K562 (cell line): ENCODE results near the gene LRRIQ4. TPM values are rescaled to one million over a fixed set of nuclear protein-coding genes. Genes with fewer than 3 reads are reported as not detected.

ENCODE experiments used
- ESRRB ChIP-seq: fragments of 250-450 bp; sonication (Bioruptor Pico); IDR thresholded peaks from 2 replicates; pipeline ENCODE4 v1.5.0; 2020; ENCODE audit warnings: mild to moderate bottlenecking, moderate library complexity, borderline replicate concordance
- ETS2 ChIP-seq: IDR thresholded peaks from 2 replicates; pipeline ENCODE4 v1.6.1; 2016; ENCODE audit warnings: borderline replicate concordance, missing genetic modification characterization, mild to moderate bottlenecking, moderate library complexity, missing compliant biosample characterization; ENCODE audit not compliant: poor library complexity, severe bottlenecking
- ETV6 ChIP-seq, 3 experiments: fragments of 150-350 bp in 1 of 3; sonication (generic) in 1 of 3; formaldehyde crosslinking in 1 of 3; IDR thresholded peaks; 2 replicates each; pipeline versions ENCODE4 v1.6.1 to v1.8.0; 2014 to 2022; ENCODE audit warnings: borderline replicate concordance in 2 of 3, low read depth in 2 of 3, antibody characterized with exemption in 1 of 3, low read length in 1 of 3, mild to moderate bottlenecking in 1 of 3, missing genetic modification reagents in 1 of 3
- FOXA3 ChIP-seq, 2 experiments: fragments of 450-650 bp in 1 of 2; sonication (generic) in 1 of 2; formaldehyde crosslinking; IDR thresholded peaks in 1 of 2; conservative IDR thresholded peaks in 1 of 2; 2 replicates each; pipeline versions ENCODE4 v1.4.0 to v1.8.0; 2020 to 2022; ENCODE audit warnings: mild to moderate bottlenecking in 2 of 2, missing genetic modification reagents in 1 of 2
- GTF2E2 ChIP-seq: fragments of 200-800 bp; sonication (Bioruptor generic); IDR thresholded peaks from 2 replicates; pipeline ENCODE4 v1.6.1; 2016; ENCODE audit warnings: missing genetic modification characterization, missing compliant biosample characterization
- HDAC1 ChIP-seq, 2 experiments: fragments of 450-650 bp; IDR thresholded peaks; 2 replicates each; pipeline ENCODE4 v1.6.1; 2016 to 2017; ENCODE audit warnings: inconsistent platforms in 1 of 2, mild to moderate bottlenecking in 1 of 2, moderate library complexity in 1 of 2
- HNRNPLL ChIP-seq: fragments of 200-400 bp; formaldehyde crosslinking; IDR thresholded peaks from 2 replicates; pipeline ENCODE4 v1.6.1; 2017; ENCODE audit warnings: low read length, low read depth, mild to moderate bottlenecking; ENCODE audit not compliant: poor library complexity, severe bottlenecking
- MBD2 ChIP-seq: sonication (generic); IDR thresholded peaks from 2 replicates; pipeline ENCODE4 v1.6.1; 2016; ENCODE audit warnings: low read depth, borderline replicate concordance
- MEF2D ChIP-seq: conservative IDR thresholded peaks from 2 replicates; pipeline ENCODE4 v1.6.1; 2016; ENCODE audit warnings: low read depth, missing genetic modification characterization, missing compliant biosample characterization
- NFIX ChIP-seq: fragments of 250-450 bp; sonication (Bioruptor Pico); IDR thresholded peaks from 2 replicates; pipeline ENCODE4 v1.4.0; 2020; ENCODE audit warnings: low read depth, mild to moderate bottlenecking, moderate library complexity
- NR2F6 ChIP-seq: fragments of 450-650 bp; formaldehyde crosslinking; IDR thresholded peaks from 2 replicates; pipeline ENCODE4 v1.4.0; 2020; ENCODE audit warnings: mild to moderate bottlenecking
- POLR3A ChIP-seq: IDR thresholded peaks from 2 replicates; pipeline ENCODE4 v1.6.1; 2011; ENCODE audit warnings: borderline replicate concordance, mild to moderate bottlenecking, moderate library complexity; ENCODE audit not compliant: insufficient read length, insufficient read depth; ENCODE audit errors: extremely low read depth
- SRSF7 ChIP-seq: fragments of 200-400 bp; formaldehyde crosslinking; optimal IDR thresholded peaks from 2 replicates; pipeline ENCODE3; 2017; ENCODE audit warnings: mild to moderate bottlenecking, low read depth, low read length
- TEAD2 ChIP-seq: fragments of 450-650 bp; IDR thresholded peaks from 2 replicates; pipeline ENCODE4 v1.6.1; 2016; ENCODE audit warnings: missing genetic modification characterization, control low read depth, missing compliant biosample characterization
- TRIM28 ChIP-seq: fragments of 450-650 bp; IDR thresholded peaks from 2 replicates; pipeline ENCODE4 v1.6.1; 2017
- ZBTB26 ChIP-seq: fragments of 450-650 bp; formaldehyde crosslinking; IDR thresholded peaks from 2 replicates; pipeline ENCODE4 v1.4.0; 2022; ENCODE audit warnings: missing genetic modification characterization
- ZFP30 ChIP-seq: fragments of 250-450 bp; sonication (Bioruptor Pico); IDR thresholded peaks from 2 replicates; pipeline ENCODE4 v1.8.0; 2022; ENCODE audit warnings: moderate library complexity, mild to moderate bottlenecking, inconsistent platforms, borderline replicate concordance
- ZNF384 ChIP-seq: IDR thresholded peaks from 2 replicates; pipeline ENCODE4 v1.6.1; 2012; ENCODE audit warnings: low read depth, low read length, improper control_type of control experiment
- ZNF707 ChIP-seq: fragments of 250-450 bp; sonication (Bioruptor Pico); conservative IDR thresholded peaks from 2 replicates; pipeline ENCODE4 v1.8.0; 2022; ENCODE audit warnings: inconsistent platforms, mild to moderate bottlenecking, moderate library complexity
- polyA plus RNA-seq, 8 experiments: library from polyadenylated mRNA; depleted of rRNA in 4 of 8; stranded (reverse) in 5 of 8; unstranded in 3 of 8; fragments of >200 nt; fragmentation: Nextera tagmentation in 2 of 8; fragmentation: Illumina TruSeq in 1 of 8; extraction: Ambion mirVana in 2 of 8; extraction: Trizol in 1 of 8; gene quantifications; 2 replicates each; pipeline versions ENCODE4 v1.2.1 to v1.2.3, GENCODE V29; 2011 to 2014; ENCODE audit warnings: inconsistent platforms in 1 of 8, missing spikeins in 1 of 8
- total RNA-seq, 7 experiments: library from RNA; depleted of rRNA in 6 of 7; stranded (reverse); fragments of >200 nt in 6 of 7; fragmentation: Illumina TruSeq in 2 of 7; extraction: Trizol in 2 of 7; gene quantifications; 2 replicates each; pipeline versions ENCODE4 v1.2.1 to v1.2.3, GENCODE V29; 2011 to 2021; ENCODE audit warnings: low replicate concordance in 1 of 7
- TF ChIP-seq, protein P1 (sequence below), 2 experiments: fragments of 450-650 bp; IDR thresholded peaks; 2 replicates each; pipeline ENCODE4 v1.6.1; 2018; ENCODE audit warnings: mild to moderate bottlenecking in 2 of 2, low read depth in 1 of 2; ENCODE audit not compliant: partially characterized antibody in 2 of 2
- TF ChIP-seq, protein P2 (sequence below): sonication (generic); formaldehyde crosslinking; IDR thresholded peaks from 2 replicates; pipeline ENCODE4 v1.8.0; 2022; ENCODE audit warnings: mild to moderate bottlenecking, missing genetic modification reagents

LRRIQ4 gene
- total and polyA plus RNA-seq, 9 of the 15 experiments (the other 6 are each of a cell fraction or from before 2014, with no cell fraction given) = not detected

DNA sequence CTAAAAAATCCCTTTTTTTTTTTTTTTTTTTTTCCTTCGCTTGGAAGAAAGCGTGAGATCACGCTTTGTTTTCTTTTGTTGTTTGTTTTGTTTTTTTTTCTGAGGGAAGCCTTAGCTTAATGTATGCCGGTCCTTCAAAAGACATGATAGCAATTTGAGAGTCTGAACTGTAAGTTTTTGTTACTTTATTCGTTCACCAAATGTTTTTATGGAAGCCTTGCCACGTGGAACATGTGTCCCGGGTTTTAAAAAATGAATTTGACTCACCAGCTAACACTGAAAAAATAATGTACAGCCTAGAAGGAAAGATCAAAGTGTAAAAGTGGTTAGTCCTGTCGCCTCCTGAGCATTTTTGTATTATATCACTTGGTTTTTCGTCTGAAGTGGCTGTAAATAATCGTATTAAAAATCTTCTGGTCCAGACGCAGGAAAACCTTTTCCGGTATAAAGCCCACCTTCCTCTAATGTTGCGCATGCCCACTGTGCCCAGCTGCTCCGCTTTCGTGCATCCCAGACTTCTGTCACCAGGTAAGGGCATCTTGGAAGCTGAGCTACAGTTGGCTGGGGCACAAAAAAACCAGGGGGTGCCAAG, 40.3 kb upstream of the LRRIQ4 start (continued):
- TF ChIP-seq, protein P1, sequence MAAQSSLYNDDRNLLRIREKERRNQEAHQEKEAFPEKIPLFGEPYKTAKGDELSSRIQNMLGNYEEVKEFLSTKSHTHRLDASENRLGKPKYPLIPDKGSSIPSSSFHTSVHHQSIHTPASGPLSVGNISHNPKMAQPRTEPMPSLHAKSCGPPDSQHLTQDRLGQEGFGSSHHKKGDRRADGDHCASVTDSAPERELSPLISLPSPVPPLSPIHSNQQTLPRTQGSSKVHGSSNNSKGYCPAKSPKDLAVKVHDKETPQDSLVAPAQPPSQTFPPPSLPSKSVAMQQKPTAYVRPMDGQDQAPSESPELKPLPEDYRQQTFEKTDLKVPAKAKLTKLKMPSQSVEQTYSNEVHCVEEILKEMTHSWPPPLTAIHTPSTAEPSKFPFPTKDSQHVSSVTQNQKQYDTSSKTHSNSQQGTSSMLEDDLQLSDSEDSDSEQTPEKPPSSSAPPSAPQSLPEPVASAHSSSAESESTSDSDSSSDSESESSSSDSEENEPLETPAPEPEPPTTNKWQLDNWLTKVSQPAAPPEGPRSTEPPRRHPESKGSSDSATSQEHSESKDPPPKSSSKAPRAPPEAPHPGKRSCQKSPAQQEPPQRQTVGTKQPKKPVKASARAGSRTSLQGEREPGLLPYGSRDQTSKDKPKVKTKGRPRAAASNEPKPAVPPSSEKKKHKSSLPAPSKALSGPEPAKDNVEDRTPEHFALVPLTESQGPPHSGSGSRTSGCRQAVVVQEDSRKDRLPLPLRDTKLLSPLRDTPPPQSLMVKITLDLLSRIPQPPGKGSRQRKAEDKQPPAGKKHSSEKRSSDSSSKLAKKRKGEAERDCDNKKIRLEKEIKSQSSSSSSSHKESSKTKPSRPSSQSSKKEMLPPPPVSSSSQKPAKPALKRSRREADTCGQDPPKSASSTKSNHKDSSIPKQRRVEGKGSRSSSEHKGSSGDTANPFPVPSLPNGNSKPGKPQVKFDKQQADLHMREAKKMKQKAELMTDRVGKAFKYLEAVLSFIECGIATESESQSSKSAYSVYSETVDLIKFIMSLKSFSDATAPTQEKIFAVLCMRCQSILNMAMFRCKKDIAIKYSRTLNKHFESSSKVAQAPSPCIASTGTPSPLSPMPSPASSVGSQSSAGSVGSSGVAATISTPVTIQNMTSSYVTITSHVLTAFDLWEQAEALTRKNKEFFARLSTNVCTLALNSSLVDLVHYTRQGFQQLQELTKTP (IDR thresholded peaks at IDR 0.05; ENCODE audit: low read depth in 1 of 2, partially characterized antibody in 2 of 2) = peak in 1 of 2 experiments; percentile 13
- TF ChIP-seq, protein P2, sequence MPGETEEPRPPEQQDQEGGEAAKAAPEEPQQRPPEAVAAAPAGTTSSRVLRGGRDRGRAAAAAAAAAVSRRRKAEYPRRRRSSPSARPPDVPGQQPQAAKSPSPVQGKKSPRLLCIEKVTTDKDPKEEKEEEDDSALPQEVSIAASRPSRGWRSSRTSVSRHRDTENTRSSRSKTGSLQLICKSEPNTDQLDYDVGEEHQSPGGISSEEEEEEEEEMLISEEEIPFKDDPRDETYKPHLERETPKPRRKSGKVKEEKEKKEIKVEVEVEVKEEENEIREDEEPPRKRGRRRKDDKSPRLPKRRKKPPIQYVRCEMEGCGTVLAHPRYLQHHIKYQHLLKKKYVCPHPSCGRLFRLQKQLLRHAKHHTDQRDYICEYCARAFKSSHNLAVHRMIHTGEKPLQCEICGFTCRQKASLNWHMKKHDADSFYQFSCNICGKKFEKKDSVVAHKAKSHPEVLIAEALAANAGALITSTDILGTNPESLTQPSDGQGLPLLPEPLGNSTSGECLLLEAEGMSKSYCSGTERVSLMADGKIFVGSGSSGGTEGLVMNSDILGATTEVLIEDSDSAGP (CRISPR knock-in tag) = no peak
- TF ChIP-seq TEAD2 (tag) (no peak), POLR3A (peak; percentile 38), ETV6 (IDR thresholded peaks at IDR 0.05; ENCODE audit: borderline replicate concordance in 1 of 2, low read depth in 2 of 2, low read length in 1 of 2) (0 out of 4 replicates have a peak, but pooled peaks of 1 of the 2 experiments have one; percentile 4), ETV6 (CRISPR knock-in tag; IDR thresholded peaks at IDR 0.05; ENCODE audit: borderline replicate concordance) (no peak), ESRRB (CRISPR knock-in tag) (no peak), NFIX (no peak), SRSF7 (no peak), ZNF707 (CRISPR knock-in tag) (0 out of 2 replicates have a peak, but pooled peaks have one; percentile 30), NR2F6 (CRISPR knock-in tag) (no peak), ZFP30 (CRISPR knock-in tag) (no peak), ZBTB26 (CRISPR knock-in tag) (no peak), HDAC1 (IDR thresholded peaks at IDR 0.05) (peak in 1 of 2 experiments; percentile 30; a peak in 2 of 4 replicates), MEF2D (tag) (no peak), ETS2 (tag) (no peak), GTF2E2 (tag) (no peak), FOXA3 (CRISPR knock-in tag; conservative IDR thresholded peaks at IDR 0.05 in 1 of 2, IDR thresholded peaks at IDR 0.05 in 1 of 2) (no peak), HNRNPLL (no peak), TRIM28 (no peak), MBD2 (no peak), ZNF384 (no peak)
